NT2/D1 (cell line): ENCODE results near the gene POMT1.
"Not testable (repeated sequence)": the region's sequence is repeated elsewhere in the genome, so short reads cannot be mapped to it uniquely, and the experiment has no call there.

Source experiments
- DNase-seq: peaks from one replicate; pipeline ENCODE4 v3.0.0-alpha.2; 2011; ENCODE audit warnings: low read depth, low spot score
- H3K27me3 ChIP-seq: 2 replicates; pipeline ENCODE4 v1.6.0; 2011; ENCODE audit warnings: mild to moderate bottlenecking; ENCODE audit not compliant: insufficient read length, insufficient read depth
- H3K36me3 ChIP-seq: 2 replicates; pipeline ENCODE4 v1.6.1; 2011; ENCODE audit warnings: mild to moderate bottlenecking, low read length, mixed read lengths; ENCODE audit not compliant: insufficient read depth, insufficient read length
- H3K4me1 ChIP-seq: 2 replicates; pipeline ENCODE4 v1.5.1; 2011; ENCODE audit not compliant: insufficient read depth, insufficient read length
- H3K4me3 ChIP-seq: 2 replicates; pipeline ENCODE4 v1.5.1; 2011; ENCODE audit warnings: low read depth; ENCODE audit not compliant: insufficient read length
- H3K9ac ChIP-seq: 2 replicates; pipeline ENCODE4 v1.6.0; 2011; ENCODE audit warnings: low read depth; ENCODE audit not compliant: insufficient read length
- H3K9me3 ChIP-seq: 2 replicates; pipeline ENCODE4 v1.5.1; 2011; ENCODE audit warnings: mild to moderate bottlenecking, low read length; ENCODE audit not compliant: insufficient read depth
- SUZ12 ChIP-seq: IDR thresholded peaks from 2 replicates; pipeline ENCODE4 v1.6.1; 2011; ENCODE audit not compliant: insufficient read length, insufficient read depth; ENCODE audit errors: extremely low read depth
- YY1 ChIP-seq: IDR thresholded peaks from 2 replicates; pipeline ENCODE4 v1.6.1; 2011; ENCODE audit not compliant: insufficient read length, insufficient read depth
- ZNF274 ChIP-seq: IDR thresholded peaks from 2 replicates; pipeline ENCODE4 v1.6.1; 2011; ENCODE audit warnings: mild to moderate bottlenecking, low read depth, low read length

Gene POMT1

DNA sequence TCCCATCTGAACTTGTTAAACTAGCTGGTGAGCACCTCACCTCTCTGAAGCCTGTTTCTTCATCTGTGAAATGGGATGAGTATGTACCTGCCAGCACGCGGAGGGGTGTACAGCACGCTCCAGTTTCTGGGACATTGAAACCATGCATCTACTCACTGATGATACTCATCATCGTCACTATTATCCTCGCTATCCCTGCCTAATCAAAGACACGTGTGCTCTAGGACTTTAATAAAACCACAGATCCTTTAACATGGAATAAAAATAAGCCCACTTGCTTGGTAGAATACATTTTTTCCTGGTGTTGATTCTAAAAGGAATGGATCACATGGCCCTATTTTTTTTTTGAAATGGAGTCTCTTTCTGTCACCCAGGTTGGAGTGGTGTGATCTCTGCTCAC is 37.3 kb upstream of the POMT1 start:
- Histone ChIP-seq H3K27me3 (no peaks in the 10 kb centered on the region), H3K36me3 (peaks cover 90% of the 10 kb centered on the region), H3K9ac (no peak overlapping the region), H3K4me3 (no peak overlapping the region), H3K4me1 (no peaks in the 10 kb centered on the region), H3K9me3 (no peaks in the 10 kb centered on the region)
- no peak for DNase-seq
- TF ChIP-seq SUZ12 (no peak), ZNF274 (no peak), YY1 (no peak)

DNA sequence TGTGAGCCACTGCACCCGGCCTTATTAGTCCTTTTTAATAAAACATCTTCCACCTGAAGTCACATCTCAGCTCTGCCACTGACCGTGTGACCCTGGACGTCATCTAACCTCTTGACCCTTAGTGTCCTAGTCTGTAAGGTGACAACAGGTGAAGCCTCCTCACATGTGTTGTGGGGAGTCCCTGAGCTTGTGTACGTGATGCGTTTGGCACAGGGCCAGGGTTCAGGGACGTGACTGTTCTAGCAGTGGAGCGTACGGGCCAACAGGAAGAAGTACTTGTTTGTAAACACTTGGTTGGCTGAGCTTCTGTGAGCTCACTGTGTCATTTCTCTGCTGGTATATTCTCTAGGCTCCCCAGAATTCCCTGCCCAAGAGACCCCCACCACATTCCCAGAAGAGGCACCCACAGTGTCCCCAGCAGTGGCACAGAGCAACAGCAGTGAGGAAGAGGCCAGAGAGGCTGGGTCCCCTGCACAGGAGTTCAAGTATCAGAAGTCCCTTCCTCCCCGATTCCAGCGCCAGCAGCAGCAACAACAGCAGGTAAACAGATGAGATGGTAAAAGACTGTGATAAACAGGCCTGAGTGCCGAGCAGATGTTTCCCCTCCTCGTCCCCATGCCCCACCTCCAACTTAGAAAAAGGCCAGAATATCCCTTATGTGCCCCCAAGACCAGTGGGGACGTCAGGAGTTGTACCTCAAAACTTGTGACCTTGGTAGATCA is 35.3 kb upstream of the POMT1 start:
- Histone ChIP-seq H3K9ac (no peak overlapping the region), H3K4me3 (no peak overlapping the region), H3K27me3 (no peaks in the 10 kb centered on the region), H3K4me1 (no peaks in the 10 kb centered on the region), H3K36me3 (peaks cover 91% of the 10 kb centered on the region), H3K9me3 (no peaks in the 10 kb centered on the region)
- DNase-seq: no peak
- TF ChIP-seq SUZ12 (no peak), YY1 (no peak), ZNF274 (no peak)

DNA sequence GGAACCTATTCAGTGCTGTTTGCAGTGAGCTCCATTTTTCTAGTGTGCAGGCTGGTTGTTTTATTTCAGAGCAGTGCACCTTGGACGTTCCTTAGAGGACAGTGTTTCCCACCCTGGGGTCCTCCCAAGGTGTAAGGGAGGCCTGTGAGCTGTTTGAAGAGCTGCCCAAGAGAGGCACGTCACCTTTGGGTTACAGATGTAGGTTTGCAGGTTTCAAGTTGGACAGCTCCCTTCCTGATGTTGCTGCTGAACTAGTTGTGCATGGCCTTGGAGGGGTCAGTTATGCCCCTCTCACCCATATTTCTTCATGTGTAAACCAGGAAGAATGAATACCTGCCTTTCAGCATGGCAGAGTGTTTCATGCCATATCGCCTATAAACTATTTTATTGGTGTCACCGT is 34.7 kb upstream of the POMT1 start:
- H3K4me1 ChIP-seq: no peaks in the 10 kb centered on the region
- peaks cover 93% of the 10 kb centered on the region for H3K36me3 ChIP-seq
- no peaks in the 10 kb centered on the region for H3K9me3 ChIP-seq
- TF ChIP-seq ZNF274: no peak
- TF ChIP-seq YY1: no peak
- no peak for TF ChIP-seq SUZ12
- H3K4me3 ChIP-seq: no peak overlapping the region
- H3K9ac ChIP-seq: no peak overlapping the region
- H3K27me3 ChIP-seq: no peaks in the 10 kb centered on the region
- DNase-seq: no peak

DNA sequence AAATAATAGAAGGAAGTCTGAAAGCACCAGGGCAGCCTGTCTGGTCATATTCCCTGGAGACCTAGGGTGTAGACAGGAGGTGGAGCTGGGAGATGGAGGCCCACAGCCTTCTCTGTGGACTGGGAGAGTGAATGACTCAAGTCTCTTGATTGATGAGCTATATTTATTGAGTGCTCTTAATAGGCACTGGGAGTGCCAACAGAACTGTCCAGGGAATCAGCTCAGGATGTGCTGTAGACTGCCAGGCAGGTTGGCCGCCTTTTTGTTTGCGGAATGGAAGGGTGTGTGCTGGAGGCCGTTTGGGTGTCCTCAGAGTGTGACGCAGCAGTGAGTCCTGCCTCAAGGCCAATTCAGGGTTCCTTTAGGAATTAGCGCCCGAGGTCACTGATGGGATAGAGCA is 33.4 kb upstream of the POMT1 start:
- Histone ChIP-seq H3K36me3 (peaks cover 93% of the 10 kb centered on the region), H3K9ac (no peak overlapping the region), H3K27me3 (no peaks in the 10 kb centered on the region), H3K9me3 (no peaks in the 10 kb centered on the region), H3K4me1 (no peaks in the 10 kb centered on the region), H3K4me3 (no peak overlapping the region)
- TF ChIP-seq YY1 (no peak), SUZ12 (no peak), ZNF274 (no peak)
- DNase-seq: no peak

DNA sequence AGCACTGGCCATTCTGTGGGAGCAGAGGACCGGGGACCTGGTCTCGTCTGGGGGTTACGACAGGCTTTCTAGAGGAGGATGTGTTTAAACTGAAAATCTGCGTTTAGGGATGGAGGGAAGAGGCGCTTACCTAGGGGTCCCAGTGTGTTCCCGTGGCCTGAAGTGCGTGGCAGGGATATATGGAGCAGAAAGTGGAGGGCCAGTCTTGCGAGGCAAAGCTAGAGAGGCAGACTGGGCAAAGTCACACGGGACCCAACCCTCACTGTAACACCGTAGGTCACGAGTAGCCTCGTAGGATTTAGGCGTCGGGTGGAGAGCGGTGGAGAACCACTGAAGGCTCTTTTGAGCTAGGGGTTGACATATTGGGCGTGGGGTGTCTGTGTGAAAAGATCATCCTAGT is 32.8 kb upstream of the POMT1 start:
- Histone ChIP-seq H3K4me1 (no peaks in the 10 kb centered on the region), H3K36me3 (peaks cover 93% of the 10 kb centered on the region), H3K9ac (no peak overlapping the region), H3K9me3 (no peaks in the 10 kb centered on the region), H3K27me3 (no peaks in the 10 kb centered on the region), H3K4me3 (no peak overlapping the region)
- TF ChIP-seq SUZ12 (no peak), ZNF274 (no peak), YY1 (no peak)
- DNase-seq: no peak

DNA sequence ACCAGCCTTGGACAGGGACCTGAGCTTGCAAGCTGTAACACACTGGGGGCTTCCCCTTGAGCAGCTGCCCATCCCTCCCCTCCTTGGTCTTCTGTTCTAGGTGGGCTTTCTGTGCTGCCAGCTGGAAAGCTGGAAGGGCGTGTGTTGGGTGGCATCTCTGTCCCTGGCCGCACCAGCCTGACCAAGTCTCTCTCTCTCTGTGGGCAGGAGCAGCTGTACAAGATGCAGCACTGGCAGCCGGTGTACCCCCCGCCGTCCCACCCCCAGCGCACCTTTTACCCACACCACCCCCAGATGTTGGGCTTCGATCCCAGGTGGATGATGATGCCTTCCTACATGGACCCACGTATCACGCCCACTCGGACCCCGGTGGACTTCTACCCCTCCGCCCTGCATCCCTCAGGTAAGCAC is 32.1 kb upstream of the POMT1 start:
- DNase-seq: no peak
- H3K9ac ChIP-seq: no peak overlapping the region
- no peaks in the 10 kb centered on the region for H3K4me1 ChIP-seq
- H3K36me3 ChIP-seq: peaks cover 93% of the 10 kb centered on the region
- H3K27me3 ChIP-seq: no peaks in the 10 kb centered on the region
- no peaks in the 10 kb centered on the region for H3K9me3 ChIP-seq
- H3K4me3 ChIP-seq: no peak overlapping the region
- TF ChIP-seq YY1: no peak
- no peak for TF ChIP-seq ZNF274
- no peak for TF ChIP-seq SUZ12

DNA sequence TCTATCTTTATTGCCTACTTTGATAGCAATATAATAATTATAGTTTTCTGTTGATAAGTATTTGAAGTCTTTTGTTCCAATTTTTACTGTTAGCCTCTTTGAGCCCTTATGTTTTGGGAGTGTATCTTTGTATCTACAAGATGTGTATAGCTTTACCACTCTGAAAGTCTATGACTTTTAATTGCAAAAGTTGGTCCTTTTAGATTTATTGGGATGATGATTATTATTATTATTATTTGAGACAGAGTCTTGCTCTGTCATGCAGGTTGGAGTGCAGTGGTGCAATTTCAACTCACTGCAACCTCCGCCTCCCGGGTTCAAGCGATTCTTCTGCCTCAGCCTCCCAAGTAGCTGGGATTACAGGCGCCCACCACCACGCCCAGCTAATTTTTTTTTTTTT is 30.6 kb upstream of the POMT1 start:
- H3K27me3 ChIP-seq, H3K9me3 ChIP-seq, H3K9ac ChIP-seq, H3K4me3 ChIP-seq, DNase-seq, H3K4me1 ChIP-seq: not testable (repeated sequence)
- H3K36me3 ChIP-seq: peaks cover 96% of the 10 kb centered on the region
